Nephron progenitor cell (in vitro differentiated cells): ENCODE measurements around the gene PRICKLE2.

Experiments
- DNase-seq: peaks from one replicate; pipeline ENCODE4 v3.0.0; 2021
- H3K27ac Mint-ChIP-seq: 2 replicates; pipeline ENCODE4 v1.8.0; 2021; ENCODE audit warnings: mild to moderate bottlenecking, moderate library complexity, mixed read lengths
- H3K27me3 Mint-ChIP-seq: 2 replicates; pipeline ENCODE4 v1.8.0; 2021; ENCODE audit warnings: mild to moderate bottlenecking, low read depth, mixed read lengths; ENCODE audit not compliant: poor library complexity
- H3K36me3 Mint-ChIP-seq: 2 replicates; pipeline ENCODE4 v1.8.0; 2021; ENCODE audit warnings: low read depth, mixed read lengths
- H3K4me1 Mint-ChIP-seq: 2 replicates; pipeline ENCODE4 v1.8.0; 2021; ENCODE audit warnings: mixed read lengths
- H3K4me3 Mint-ChIP-seq: 2 replicates; pipeline ENCODE4 v1.8.0; 2021; ENCODE audit warnings: mild to moderate bottlenecking, moderate library complexity, mixed read lengths
- H3K9me3 Mint-ChIP-seq: 2 replicates; pipeline ENCODE4 v1.8.0; 2021; ENCODE audit warnings: mild to moderate bottlenecking, moderate library complexity, mixed read lengths
- CTCF ChIP-seq: fragments of 200-600 bp; sonication (generic); IDR thresholded peaks from 2 replicates; pipeline ENCODE4 v1.5.0; 2021; ENCODE audit warnings: antibody characterized with exemption

PRICKLE2 gene

GRCh38 chr3:64074895-64075679, 150.2 kb downstream of the PRICKLE2 start:
- Mint-ChIP-seq H3K27me3 (peaks cover 11% of the 10 kb centered on the region), H3K27ac (no peak overlapping the region), H3K9me3 (peaks cover 7% of the 10 kb centered on the region), H3K4me1 (peaks cover 24% of the 10 kb centered on the region), H3K36me3 (peaks cover 4% of the 10 kb centered on the region), H3K4me3 (no peak overlapping the region)
- no peak for DNase-seq
- no peak for TF ChIP-seq CTCF

GRCh38 chr3:64074060-64074459, 151.2 kb downstream of the PRICKLE2 start:
- Mint-ChIP-seq H3K36me3 (peaks cover 4% of the 10 kb centered on the region), H3K4me1 (peaks cover 21% of the 10 kb centered on the region), H3K4me3 (no peak overlapping the region), H3K9me3 (peaks cover 15% of the 10 kb centered on the region), H3K27ac (no peak overlapping the region), H3K27me3 (peaks cover 10% of the 10 kb centered on the region)
- no peak for TF ChIP-seq CTCF
- no peak for DNase-seq

GRCh38 chr3:64073158-64073761, 152.0 kb downstream of the PRICKLE2 start:
- TF ChIP-seq CTCF: no peak
- DNase-seq: no peak
- peaks cover 15% of the 10 kb centered on the region for H3K9me3 Mint-ChIP-seq
- peaks cover 7% of the 10 kb centered on the region for H3K27me3 Mint-ChIP-seq
- H3K4me1 Mint-ChIP-seq: peaks cover 16% of the 10 kb centered on the region
- no peak overlapping the region for H3K27ac Mint-ChIP-seq
- no peak overlapping the region for H3K4me3 Mint-ChIP-seq
- peaks cover 4% of the 10 kb centered on the region for H3K36me3 Mint-ChIP-seq

GRCh38 chr3:64072126-64072525, 153.1 kb downstream of the PRICKLE2 start:
- no peak for TF ChIP-seq CTCF
- Mint-ChIP-seq H3K27ac (no peak overlapping the region), H3K4me3 (no peak overlapping the region), H3K4me1 (peaks cover 16% of the 10 kb centered on the region), H3K36me3 (peaks cover 4% of the 10 kb centered on the region), H3K9me3 (peaks cover 15% of the 10 kb centered on the region), H3K27me3 (peaks cover 4% of the 10 kb centered on the region)
- no peak for DNase-seq

GRCh38 chr3:64070704-64071103, 154.6 kb downstream of the PRICKLE2 start:
- no peak overlapping the region for H3K27ac Mint-ChIP-seq

More at GRCh38 chr3:64070704-64071103, 154.6 kb downstream of the PRICKLE2 start:
- H3K9me3 Mint-ChIP-seq: peaks cover 15% of the 10 kb centered on the region
- peaks cover 4% of the 10 kb centered on the region for H3K36me3 Mint-ChIP-seq
- no peak for TF ChIP-seq CTCF
- DNase-seq: no peak
- H3K27me3 Mint-ChIP-seq: peaks cover 3% of the 10 kb centered on the region
- H3K4me3 Mint-ChIP-seq: no peak overlapping the region
- peaks cover 16% of the 10 kb centered on the region for H3K4me1 Mint-ChIP-seq
